HG03095 (cell line): ENCODE data around the gene IL9R.
"Not testable (repeated sequence)": the region's sequence is repeated elsewhere in the genome, so short reads cannot be mapped to it uniquely, and the experiment has no call there.

ENCODE experiments used
- ATAC-seq: cut with Tn5 transposase; IDR thresholded peaks from one replicate; pipeline ENCODE4 v1.9.1; 2021; ENCODE audit warnings: moderate library complexity; ENCODE audit not compliant: unreplicated experiment

The IL9R gene

GRCh38 chrX:156028653-156029237 lies 31.2 kb downstream of the IL9R start:
- ATAC-seq: not testable (repeated sequence)

- ATAC-seq: not testable (repeated sequence)
These were observed 31.8 kb downstream of the IL9R start for GRCh38 chrX:156029296-156029695.

- not testable (repeated sequence) for ATAC-seq
These were observed 32.4 kb downstream of the IL9R start for GRCh38 chrX:156029707-156030442.

GRCh38 chrX:156030474-156030873 lies 33.0 kb downstream of the IL9R start:
- not testable (repeated sequence) for ATAC-seq
